ENCODE measurements around the gene IER5L.
A peak's percentile ranks its signal among the peaks of the same experiment; 100 is the strongest.

The IER5L gene

DNA sequence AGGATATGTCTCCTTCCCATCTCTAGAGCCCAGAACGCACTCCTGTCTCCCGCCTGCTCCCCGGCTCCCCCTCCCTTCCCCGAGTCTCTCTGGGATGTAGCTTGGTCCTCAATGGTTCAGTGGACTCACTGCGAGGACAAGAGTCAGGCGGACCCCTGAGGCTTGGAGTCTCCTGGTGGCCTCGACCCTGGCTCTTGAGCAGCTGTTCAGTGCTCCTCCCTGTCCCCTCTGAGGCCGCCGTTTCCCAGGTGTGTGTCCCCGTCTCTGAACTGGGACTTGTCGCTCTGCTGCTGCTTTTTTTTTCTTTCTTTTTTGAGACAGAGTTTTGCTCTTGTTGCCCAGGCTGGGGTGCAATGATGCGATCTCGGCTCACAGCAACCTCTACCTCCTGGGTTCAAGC lies 44.8 kb upstream of the IER5L start:
- H3K27me3 ChIP-seq (ENCODE audit: insufficient read depth, poor library complexity, severe bottlenecking) = no peaks in the 10 kb centered on the region
- H3K27ac ChIP-seq (replicated peaks) = no peak overlapping the region
- TF ChIP-seq, protein P1, sequence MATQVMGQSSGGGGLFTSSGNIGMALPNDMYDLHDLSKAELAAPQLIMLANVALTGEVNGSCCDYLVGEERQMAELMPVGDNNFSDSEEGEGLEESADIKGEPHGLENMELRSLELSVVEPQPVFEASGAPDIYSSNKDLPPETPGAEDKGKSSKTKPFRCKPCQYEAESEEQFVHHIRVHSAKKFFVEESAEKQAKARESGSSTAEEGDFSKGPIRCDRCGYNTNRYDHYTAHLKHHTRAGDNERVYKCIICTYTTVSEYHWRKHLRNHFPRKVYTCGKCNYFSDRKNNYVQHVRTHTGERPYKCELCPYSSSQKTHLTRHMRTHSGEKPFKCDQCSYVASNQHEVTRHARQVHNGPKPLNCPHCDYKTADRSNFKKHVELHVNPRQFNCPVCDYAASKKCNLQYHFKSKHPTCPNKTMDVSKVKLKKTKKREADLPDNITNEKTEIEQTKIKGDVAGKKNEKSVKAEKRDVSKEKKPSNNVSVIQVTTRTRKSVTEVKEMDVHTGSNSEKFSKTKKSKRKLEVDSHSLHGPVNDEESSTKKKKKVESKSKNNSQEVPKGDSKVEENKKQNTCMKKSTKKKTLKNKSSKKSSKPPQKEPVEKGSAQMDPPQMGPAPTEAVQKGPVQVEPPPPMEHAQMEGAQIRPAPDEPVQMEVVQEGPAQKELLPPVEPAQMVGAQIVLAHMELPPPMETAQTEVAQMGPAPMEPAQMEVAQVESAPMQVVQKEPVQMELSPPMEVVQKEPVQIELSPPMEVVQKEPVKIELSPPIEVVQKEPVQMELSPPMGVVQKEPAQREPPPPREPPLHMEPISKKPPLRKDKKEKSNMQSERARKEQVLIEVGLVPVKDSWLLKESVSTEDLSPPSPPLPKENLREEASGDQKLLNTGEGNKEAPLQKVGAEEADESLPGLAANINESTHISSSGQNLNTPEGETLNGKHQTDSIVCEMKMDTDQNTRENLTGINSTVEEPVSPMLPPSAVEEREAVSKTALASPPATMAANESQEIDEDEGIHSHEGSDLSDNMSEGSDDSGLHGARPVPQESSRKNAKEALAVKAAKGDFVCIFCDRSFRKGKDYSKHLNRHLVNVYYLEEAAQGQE (IDR thresholded peaks at IDR 0.05; ENCODE audit: insufficient replicate concordance, low read depth) = no peak
- no peak for TF ChIP-seq POLR2AphosphoS5 (IDR thresholded peaks at IDR 0.05; ENCODE audit: low read depth)
- TF ChIP-seq SPI1 (IDR thresholded peaks at IDR 0.05; ENCODE audit: borderline replicate concordance, low read depth) = no peak
- DNase-seq (ENCODE audit: low read depth in 1 of 2, low spot score in 1 of 2) = no peak
- no peak overlapping the region for H3K4me3 ChIP-seq (replicated peaks; ENCODE audit: insufficient read depth, low read length)

DNA sequence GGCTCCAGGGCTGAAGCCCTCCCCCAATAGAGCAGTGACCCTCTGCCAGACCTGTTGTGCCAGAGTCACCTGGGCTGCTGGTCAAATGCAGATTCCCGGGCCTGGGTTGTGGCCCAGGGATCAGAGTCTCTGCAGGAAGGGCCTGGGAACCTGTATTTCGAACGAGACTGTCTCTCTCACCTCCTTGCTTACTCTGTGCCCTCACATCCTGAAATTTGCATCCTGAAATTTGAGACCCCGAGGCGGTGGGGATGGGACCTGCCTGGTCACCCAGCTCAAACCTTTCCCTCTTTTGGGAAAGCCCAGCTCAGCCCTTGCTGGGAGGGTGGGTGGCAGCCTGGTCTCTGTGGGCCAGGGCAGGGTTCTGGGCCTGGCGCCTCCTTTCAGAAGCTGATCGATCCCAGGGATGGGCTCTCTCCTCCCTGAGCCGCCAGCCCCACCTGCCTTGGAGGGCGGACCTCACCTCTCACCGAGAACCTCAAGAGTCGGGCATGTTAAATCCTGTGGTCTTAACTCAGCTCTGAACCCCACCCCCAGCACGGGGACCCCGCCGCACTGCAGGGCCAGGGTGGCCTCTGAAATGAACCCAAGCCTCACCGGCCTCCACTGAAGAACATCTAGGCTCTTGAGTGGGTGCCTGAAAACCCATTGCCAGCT lies 44.0 kb upstream of the IER5L start:
- no peak for DNase-seq (ENCODE audit: low read depth in 1 of 2, low spot score in 1 of 2)
- no peak overlapping the region for H3K27ac ChIP-seq (replicated peaks)

DNA sequence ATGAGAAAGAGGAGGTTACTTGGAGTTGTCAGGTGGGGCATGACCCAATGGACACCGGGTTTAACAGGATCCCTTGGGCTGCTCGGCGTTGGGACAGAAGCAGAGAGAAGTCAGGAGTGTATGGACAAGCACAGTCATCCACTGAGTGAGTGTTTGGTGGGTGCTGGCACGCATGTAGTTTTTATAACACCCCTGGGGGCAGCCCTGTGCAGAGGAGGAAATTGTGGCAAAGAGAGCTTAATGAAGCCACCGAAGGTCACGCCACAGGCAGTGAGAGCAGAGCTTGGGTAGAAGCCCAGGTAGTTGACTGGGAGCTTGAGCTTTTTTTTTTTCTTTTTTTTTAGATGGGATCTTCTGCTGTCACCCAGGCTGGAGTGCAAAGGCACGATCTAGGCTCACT lies 43.2 kb upstream of the IER5L start:
- peak in 1 of 2 experiments; percentile 34 for DNase-seq (ENCODE audit: low read depth in 1 of 2, low spot score in 1 of 2)
- TF ChIP-seq, protein P2, sequence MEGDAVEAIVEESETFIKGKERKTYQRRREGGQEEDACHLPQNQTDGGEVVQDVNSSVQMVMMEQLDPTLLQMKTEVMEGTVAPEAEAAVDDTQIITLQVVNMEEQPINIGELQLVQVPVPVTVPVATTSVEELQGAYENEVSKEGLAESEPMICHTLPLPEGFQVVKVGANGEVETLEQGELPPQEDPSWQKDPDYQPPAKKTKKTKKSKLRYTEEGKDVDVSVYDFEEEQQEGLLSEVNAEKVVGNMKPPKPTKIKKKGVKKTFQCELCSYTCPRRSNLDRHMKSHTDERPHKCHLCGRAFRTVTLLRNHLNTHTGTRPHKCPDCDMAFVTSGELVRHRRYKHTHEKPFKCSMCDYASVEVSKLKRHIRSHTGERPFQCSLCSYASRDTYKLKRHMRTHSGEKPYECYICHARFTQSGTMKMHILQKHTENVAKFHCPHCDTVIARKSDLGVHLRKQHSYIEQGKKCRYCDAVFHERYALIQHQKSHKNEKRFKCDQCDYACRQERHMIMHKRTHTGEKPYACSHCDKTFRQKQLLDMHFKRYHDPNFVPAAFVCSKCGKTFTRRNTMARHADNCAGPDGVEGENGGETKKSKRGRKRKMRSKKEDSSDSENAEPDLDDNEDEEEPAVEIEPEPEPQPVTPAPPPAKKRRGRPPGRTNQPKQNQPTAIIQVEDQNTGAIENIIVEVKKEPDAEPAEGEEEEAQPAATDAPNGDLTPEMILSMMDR (IDR thresholded peaks at IDR 0.05; ENCODE audit: insufficient read depth, low read length) = no peak
- TF ChIP-seq SPI1 (IDR thresholded peaks at IDR 0.05; ENCODE audit: borderline replicate concordance, low read depth) = no peak
- TF ChIP-seq POLR2AphosphoS5 (IDR thresholded peaks at IDR 0.05; ENCODE audit: low read depth) = no peak
- no peak for TF ChIP-seq GABPA (IDR thresholded peaks at IDR 0.05; ENCODE audit: low read depth)
- TF ChIP-seq, protein P1 (IDR thresholded peaks at IDR 0.05; ENCODE audit: insufficient replicate concordance, low read depth) = no peak

More for the DNA sequence above, 44.0 kb upstream of the IER5L start:
- Histone ChIP-seq H3K4me3 (replicated peaks; ENCODE audit: insufficient read depth, low read length) (no peak overlapping the region), H3K27me3 (ENCODE audit: insufficient read depth, poor library complexity, severe bottlenecking) (no peaks in the 10 kb centered on the region)
- TF ChIP-seq GABPA (IDR thresholded peaks at IDR 0.05; ENCODE audit: low read depth) (no peak), SPI1 (IDR thresholded peaks at IDR 0.05; ENCODE audit: borderline replicate concordance, low read depth) (no peak), POLR2AphosphoS5 (IDR thresholded peaks at IDR 0.05; ENCODE audit: low read depth) (no peak)
- TF ChIP-seq, protein P1 (IDR thresholded peaks at IDR 0.05; ENCODE audit: insufficient replicate concordance, low read depth) = no peak
- TF ChIP-seq, protein P2 (IDR thresholded peaks at IDR 0.05; ENCODE audit: insufficient read depth, low read length) = no peak

More for the DNA sequence above, 43.2 kb upstream of the IER5L start:
- Histone ChIP-seq H3K27me3 (ENCODE audit: insufficient read depth, poor library complexity, severe bottlenecking) (no peaks in the 10 kb centered on the region), H3K4me3 (replicated peaks; ENCODE audit: insufficient read depth, low read length) (no peak overlapping the region), H3K27ac (replicated peaks) (no peak overlapping the region)

All from HL-60 (cell line).